GM18526 (cell line): ENCODE measurements around the gene UFC1.
A peak's percentile ranks its signal among the peaks of the same experiment; 100 is the strongest.

Experiments used
- POLR2A ChIP-seq: IDR thresholded peaks from 3 replicates; pipeline ENCODE4 v1.6.1; 2011; ENCODE audit not compliant: insufficient read length; ENCODE audit errors: extremely low read depth

Gene UFC1

GRCh38 chr1:161193561-161194235, 39.9 kb downstream of the UFC1 start:
- TF ChIP-seq POLR2A, result no peak

- no peak for TF ChIP-seq POLR2A
Measured at GRCh38 chr1:161195171-161195570, 41.4 kb downstream of the UFC1 start.

GRCh38 chr1:161196111-161196510, 42.3 kb downstream of the UFC1 start:
- TF ChIP-seq POLR2A, result no peak

GRCh38 chr1:161196521-161197451, 43.0 kb downstream of the UFC1 start:
- TF ChIP-seq POLR2A, result no peak

- no peak for TF ChIP-seq POLR2A
Measured at GRCh38 chr1:161197560-161198193, 43.9 kb downstream of the UFC1 start.

- no peak for TF ChIP-seq POLR2A
Measured at GRCh38 chr1:161198194-161198896, 44.6 kb downstream of the UFC1 start.

GRCh38 chr1:161198897-161199431, 45.2 kb downstream of the UFC1 start, which contains the start of gene ADAMTS4:
Gene ADAMTS4, minus strand, starts transcription at chr1:161199054. Its CDS starts 427 bp downstream, at chr1:161198627.
- TF ChIP-seq POLR2A, result no peak

- TF ChIP-seq POLR2A, result no peak
Measured at GRCh38 chr1:161199506-161200139, 45.8 kb downstream of the UFC1 start.

- TF ChIP-seq POLR2A, result no peak
Measured at GRCh38 chr1:161200421-161200991, 46.7 kb downstream of the UFC1 start.

- TF ChIP-seq POLR2A, result no peak
Measured at GRCh38 chr1:161200992-161201835, 47.4 kb downstream of the UFC1 start.

GRCh38 chr1:161201836-161202712, 48.3 kb downstream of the UFC1 start, which contains the start of gene NDUFS2:
Gene NDUFS2, plus strand, starts transcription at chr1:161202367. Its CDS starts 19 bp downstream, at chr1:161202386.
- peak; percentile 88 for TF ChIP-seq POLR2A
